Thyroid gland (tissue), 4 donors: ENCODE data around the gene SLX1B. TPM values are rescaled to one million over a fixed set of nuclear protein-coding genes. Genes with fewer than 3 reads are reported as not detected.
A peak's percentile ranks its signal among the peaks of the same experiment; 100 is the strongest.
"Not testable (repeated sequence)": the region's sequence is repeated elsewhere in the genome, so short reads cannot be mapped to it uniquely, and the experiment has no call there.

ENCODE experiments used
- DNase-seq, 2 donors: peaks; one replicate each; pipeline ENCODE4 v3.0.0-alpha.2; 2019
- H3K27ac ChIP-seq, 3 donors: fragments of 200-600 bp; sonication (generic); 1 replicate in 2 of 3; 2 replicates in 1 of 3; pipeline ENCODE4 v1.5.1; 2016 to 2019; ENCODE audit warnings: mild to moderate bottlenecking in 1 of 3, moderate library complexity in 1 of 3
- H3K27me3 ChIP-seq: fragments of 200-600 bp; sonication (generic); one replicate; pipeline ENCODE4 v1.5.1; 2019
- H3K36me3 ChIP-seq, 2 donors: fragments of 200-600 bp; sonication (generic); one replicate each; pipeline ENCODE4 v1.5.1; 2016 to 2019
- H3K4me1 ChIP-seq, 2 donors: fragments of 200-600 bp; sonication (generic); one replicate each; pipeline ENCODE4 v1.5.1; 2017 to 2019
- H3K4me3 ChIP-seq, 3 donors: fragments of 200-600 bp; sonication (generic); replicated peaks in 1 of 3; 1 replicate in 2 of 3; 2 replicates in 1 of 3; pipeline ENCODE4 v1.5.1; 2016; ENCODE audit warnings: mild to moderate bottlenecking in 1 of 3
- H3K9me3 ChIP-seq: fragments of 200-600 bp; sonication (generic); one replicate; pipeline ENCODE4 v1.5.1; 2017
- WGBS, 2 donors: methylation state at CpG; one replicate each; pipeline ENCODE4 v1.1.5; 2017; 5-methylcytosine and 5-hydroxymethylcytosine counted together
- intact Hi-C: fragments of 100-400 bp; cut with DNase I; formaldehyde crosslinking; loops from one replicate; pipeline ENCODE4 v1.15.1; 2023
- small RNA-seq: library from RNA; depleted of rRNA; stranded (forward); fragments of <200 nt; gene quantifications from one replicate; pipeline ENCODE3, GENCODE V24; 2016
- total RNA-seq, 4 donors: library from RNA; depleted of rRNA; stranded (reverse); fragments of >200 nt; gene quantifications; one replicate each; pipeline ENCODE4 v1.2.3, GENCODE V29; 2016

Gene SLX1B
- total RNA-seq, 4 donors from 2014 or later, result 12.4 to 34.6 (median 28.9) TPM

GRCh38 chr16:29469660-29470059, 15.3 kb downstream of the SLX1B start:
- 27 to 47% methylated on average over 6 of the region's 6 CpGs for WGBS, 2 donors
- H3K27me3 ChIP-seq, H3K4me1 ChIP-seq, intact Hi-C loops, H3K36me3 ChIP-seq, H3K4me3 ChIP-seq, H3K9me3 ChIP-seq: not testable (repeated sequence)
- peak overlapping the region in 1 of 3 donors; percentile 56 for H3K27ac ChIP-seq
- peak; percentile 46 to 71 for DNase-seq

- H3K4me1 ChIP-seq, H3K27ac ChIP-seq, H3K4me3 ChIP-seq, H3K27me3 ChIP-seq, DNase-seq, H3K36me3 ChIP-seq, intact Hi-C loops, H3K9me3 ChIP-seq: not testable (repeated sequence)
- WGBS, 2 donors, result no CpG with 5 or more reads among the region's 4 CpGs
Measured at GRCh38 chr16:29472065-29472464, 17.7 kb downstream of the SLX1B start.

- H3K36me3 ChIP-seq, H3K27me3 ChIP-seq, H3K4me1 ChIP-seq, intact Hi-C loops, H3K9me3 ChIP-seq, H3K4me3 ChIP-seq, H3K27ac ChIP-seq: not testable (repeated sequence)
- DNase-seq, result peak in 1 of 2 donors; percentile 1
- WGBS, 2 donors, result 73 to 87% methylated on average over 5 to 6 of the region's 12 CpGs
Measured at GRCh38 chr16:29482276-29482675, 27.9 kb downstream of the SLX1B start.

GRCh38 chr16:29506308-29506707, 52.0 kb downstream of the SLX1B start, which contains the start of gene NPIPB12:
Gene NPIPB12 (minus strand): TSS chr16:29506408.
- H3K9me3 ChIP-seq, H3K27ac ChIP-seq, DNase-seq, intact Hi-C loops, H3K27me3 ChIP-seq, H3K36me3 ChIP-seq, H3K4me1 ChIP-seq, H3K4me3 ChIP-seq: not testable (repeated sequence)
- no CpG with 5 or more reads among the region's 6 CpGs for WGBS, 2 donors

Small RNAs within 50 kb of the gene (small RNA-seq; reads per million reads assigned to genes)
- not detected for gene AC133555.2

Other genes starting within 250 kb of the SLX1B start
- 1 to 10 TPM in 3 of 4 donors, not detected in 1; 1.2 to 6.2 (median 2.2) TPM for gene NPIPB11, start 47.8 kb upstream of the SLX1B start, total RNA-seq
- 10 to 100 TPM in 3 of 4 donors, 1 to 10 TPM in 1; 7.8 to 19.1 (median 15.5) TPM for gene BOLA2, start 182 bp upstream of the SLX1B start, total RNA-seq
- 1 to 10 TPM in 3 of 4 donors, not detected in 1; 2.0 to 3.9 (median 3.8) TPM for gene SULT1A4, start 5.4 kb downstream of the SLX1B start, total RNA-seq
- 10 to 100 TPM; 30.7 to 73.1 (median 56.2) TPM for gene NPIPB12, start 51.9 kb downstream of the SLX1B start, total RNA-seq
- 1 to 10 TPM in 1 of 4 donors, under 1 TPM in 3; 0.67 to 3.4 (median 0.86) TPM for gene SPN, start 208.7 kb downstream of the SLX1B start, total RNA-seq
- 1 to 10 TPM; 1.7 to 5.6 (median 3.0) TPM for gene QPRT, start 224.6 kb downstream of the SLX1B start, total RNA-seq